Fibroblast of skin of scalp (primary cell): ENCODE measurements around the gene ST6GALNAC2.

Source experiments
- DNase-seq: peaks from one replicate; pipeline ENCODE4 v3.0.0-alpha.2; 2013

ST6GALNAC2 gene

DNA sequence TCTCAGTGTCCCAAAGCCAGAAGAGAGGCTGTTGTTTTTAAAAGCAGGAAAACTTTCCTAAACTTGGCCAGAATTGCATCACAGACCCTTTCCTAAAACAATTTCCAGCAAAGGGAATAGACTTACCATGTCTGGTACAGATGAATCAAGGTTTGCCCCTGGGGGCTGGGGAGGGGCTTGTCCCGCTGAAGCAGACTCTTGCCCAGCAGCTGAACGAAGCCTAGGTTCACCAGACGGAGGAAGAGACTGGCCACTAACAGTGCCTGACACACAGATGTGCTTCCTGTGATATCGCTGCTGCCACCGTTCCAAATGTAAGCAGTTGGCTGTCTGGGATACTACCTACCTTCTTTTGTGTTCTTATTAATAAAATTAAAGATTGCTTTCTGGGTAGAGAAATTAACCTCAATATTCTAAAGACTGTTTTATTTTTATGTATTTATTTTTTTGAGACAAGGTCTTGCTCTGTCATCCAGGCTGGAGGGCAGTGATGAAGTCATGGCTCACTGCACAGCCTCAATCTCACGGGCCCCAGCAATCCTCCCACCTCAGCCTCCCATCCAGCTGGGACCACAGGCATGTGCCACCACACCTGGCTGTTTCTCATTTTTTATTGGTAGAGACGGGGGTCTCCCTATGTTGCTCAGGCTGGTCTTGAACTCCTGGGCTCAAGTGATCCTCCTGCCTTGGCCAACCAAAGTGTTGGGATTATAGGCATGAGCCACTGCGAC lies 32.3 kb downstream of the ST6GALNAC2 start:
- DNase-seq: no peak

GRCh38 chr17:76551685-76552084 lies 34.0 kb downstream of the ST6GALNAC2 start:
- DNase-seq: no peak

- DNase-seq: no peak
Observed at GRCh38 chr17:76550712-76551615, 34.7 kb downstream of the ST6GALNAC2 start.

DNA sequence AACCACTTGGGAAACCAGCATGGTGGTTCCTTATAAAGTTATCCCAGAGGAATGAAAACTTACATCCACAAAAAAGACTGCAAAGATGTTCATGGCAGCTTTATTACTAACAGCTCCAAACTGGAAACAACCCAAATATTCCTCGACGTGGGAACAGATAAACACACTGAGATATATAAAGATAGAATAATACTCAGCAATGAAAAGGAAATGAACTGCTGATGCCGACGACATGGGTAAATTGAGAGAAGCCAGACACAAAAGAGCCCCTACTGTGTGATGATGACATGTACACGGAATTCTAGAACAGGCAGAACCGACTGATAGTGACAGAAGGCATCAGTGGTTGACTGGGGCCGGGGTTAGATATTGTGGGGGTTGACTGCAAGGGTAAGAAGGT lies 36.1 kb downstream of the ST6GALNAC2 start:
- DNase-seq: no peak

- DNase-seq: no peak
Observed at GRCh38 chr17:76549215-76549518, 36.5 kb downstream of the ST6GALNAC2 start.

DNA sequence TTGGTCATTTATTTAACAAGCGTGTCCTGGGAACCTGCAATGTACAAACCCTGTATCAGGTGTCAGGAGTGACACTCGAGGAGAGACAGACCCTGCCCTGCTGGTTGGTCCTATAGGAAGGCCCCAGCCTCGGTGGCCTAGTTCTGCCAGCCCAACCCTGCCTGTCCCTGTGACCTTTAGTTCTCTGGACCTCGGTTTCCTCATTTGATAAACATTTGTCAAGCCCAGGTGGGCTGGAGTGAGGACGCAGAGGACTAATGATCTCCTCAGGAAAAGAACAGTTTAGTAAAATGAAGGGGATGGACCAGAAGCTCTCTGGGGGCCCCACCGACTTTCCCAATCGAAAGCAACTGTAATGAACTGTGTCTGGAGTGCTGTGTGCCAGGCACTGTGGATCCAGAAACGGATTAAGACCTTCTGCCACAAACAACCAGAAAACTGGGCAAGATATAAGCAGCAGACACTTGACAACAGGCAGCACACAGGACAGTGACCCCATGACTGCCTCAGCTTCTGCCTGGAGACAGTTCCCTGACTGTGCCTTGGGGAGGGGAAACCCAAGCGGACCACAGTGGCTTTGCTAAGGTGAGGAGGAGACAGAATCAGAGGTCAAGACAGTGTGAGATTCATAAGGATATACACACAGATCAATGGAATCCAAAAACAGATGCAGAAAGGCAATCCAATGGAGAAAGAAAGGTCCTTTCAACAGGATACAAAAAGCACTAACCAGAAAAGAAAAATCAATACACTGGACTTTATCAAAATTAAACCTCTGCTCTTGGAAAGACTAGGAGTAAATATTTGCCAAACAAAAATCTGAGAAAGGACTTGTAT lies 37.1 kb downstream of the ST6GALNAC2 start:
- DNase-seq: no peak

DNA sequence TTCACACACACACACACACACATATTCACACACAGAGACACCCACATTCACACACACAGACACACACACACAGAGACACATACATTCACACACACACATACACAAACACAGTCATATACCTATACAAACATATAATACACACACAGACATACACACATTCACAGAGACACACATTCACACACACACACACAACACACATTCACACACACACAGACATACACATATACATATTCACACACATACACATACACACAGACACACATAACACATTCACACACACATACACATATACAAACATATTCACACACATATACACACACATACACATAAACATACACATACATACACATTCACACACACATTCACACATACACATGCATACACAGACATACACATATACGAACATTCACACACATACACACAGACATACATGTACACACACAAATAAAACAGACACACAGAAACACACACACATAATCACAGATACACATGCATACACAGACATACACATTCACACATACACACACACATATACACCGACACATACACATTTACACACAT lies 37.9 kb downstream of the ST6GALNAC2 start:
- DNase-seq: no peak

GRCh38 chr17:76547183-76547641 lies 38.4 kb downstream of the ST6GALNAC2 start:
- peak; percentile 80 for DNase-seq

- DNase-seq: peak; percentile 94
Observed at GRCh38 chr17:76546556-76547182, 39.0 kb downstream of the ST6GALNAC2 start.

DNA sequence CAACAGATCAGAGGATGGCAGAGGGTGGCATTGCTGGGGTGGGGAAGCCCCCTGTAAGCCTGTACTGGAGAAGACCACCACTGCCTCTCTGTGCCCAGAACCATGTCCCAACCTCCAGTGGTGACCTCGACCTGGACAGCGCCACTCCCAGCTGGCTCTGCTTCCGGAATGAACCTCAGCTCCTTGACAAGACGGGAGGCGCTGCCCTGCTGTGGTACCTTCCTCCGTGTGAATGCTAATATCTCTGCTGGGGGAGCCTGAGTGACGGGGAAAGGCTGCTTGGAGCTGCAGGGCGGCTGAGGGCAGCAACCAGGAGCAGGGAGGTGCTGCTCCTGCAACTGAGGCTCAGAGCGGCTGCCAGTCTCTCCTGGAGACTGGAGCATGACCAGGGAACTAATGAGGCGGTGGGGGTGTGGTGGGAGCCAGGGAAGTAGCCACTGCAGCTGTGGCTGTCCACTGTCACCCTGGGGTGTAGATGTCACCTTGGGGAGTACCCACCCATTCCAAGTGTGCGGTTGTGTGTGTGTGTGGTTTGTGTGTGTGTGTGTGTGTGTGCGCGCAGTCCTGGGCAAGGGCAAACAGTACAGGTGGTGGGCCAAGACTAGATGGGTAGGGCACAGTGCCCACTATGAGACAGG lies 39.6 kb downstream of the ST6GALNAC2 start:
- no peak for DNase-seq

DNA sequence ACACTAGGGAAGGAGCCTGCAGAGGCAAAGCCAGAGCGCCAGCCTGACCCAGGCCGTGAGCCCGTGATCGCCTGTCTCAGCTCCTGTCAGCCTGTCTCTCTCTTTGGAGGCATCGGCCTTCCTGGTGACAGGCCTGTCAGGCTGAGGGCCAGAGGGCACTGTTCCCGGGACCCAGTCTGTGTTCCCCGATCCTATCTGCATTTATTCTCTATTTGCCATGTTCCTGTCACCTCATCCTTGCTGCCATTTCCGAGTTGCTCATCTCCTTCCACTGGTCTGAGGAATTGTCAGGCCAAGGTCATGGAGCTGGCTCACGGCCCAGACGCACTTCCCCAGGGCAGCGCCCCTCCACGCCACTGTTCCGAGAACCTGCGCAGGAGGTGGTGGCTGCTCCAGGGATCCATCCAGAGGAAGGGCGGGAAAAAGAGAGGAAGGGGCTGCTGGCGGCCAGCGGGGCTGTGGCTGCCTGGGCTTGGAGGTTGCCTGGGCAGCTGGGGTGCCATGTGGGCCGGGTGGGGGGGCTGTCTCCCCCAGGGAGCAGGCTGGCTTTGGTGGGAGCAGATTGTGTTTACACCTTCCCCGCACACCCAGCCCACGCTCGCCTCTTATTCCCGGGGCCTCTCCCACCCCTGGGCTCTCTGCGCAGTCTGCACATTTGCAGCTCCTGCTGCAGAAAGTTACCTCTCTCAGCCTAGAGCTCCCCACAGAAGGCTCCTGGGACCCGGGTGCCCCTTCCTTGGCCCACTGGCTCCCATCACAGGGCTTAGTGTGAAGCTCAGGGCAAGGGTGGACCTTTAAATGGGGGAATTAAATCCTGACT lies 40.9 kb downstream of the ST6GALNAC2 start:
- DNase-seq: no peak

DNA sequence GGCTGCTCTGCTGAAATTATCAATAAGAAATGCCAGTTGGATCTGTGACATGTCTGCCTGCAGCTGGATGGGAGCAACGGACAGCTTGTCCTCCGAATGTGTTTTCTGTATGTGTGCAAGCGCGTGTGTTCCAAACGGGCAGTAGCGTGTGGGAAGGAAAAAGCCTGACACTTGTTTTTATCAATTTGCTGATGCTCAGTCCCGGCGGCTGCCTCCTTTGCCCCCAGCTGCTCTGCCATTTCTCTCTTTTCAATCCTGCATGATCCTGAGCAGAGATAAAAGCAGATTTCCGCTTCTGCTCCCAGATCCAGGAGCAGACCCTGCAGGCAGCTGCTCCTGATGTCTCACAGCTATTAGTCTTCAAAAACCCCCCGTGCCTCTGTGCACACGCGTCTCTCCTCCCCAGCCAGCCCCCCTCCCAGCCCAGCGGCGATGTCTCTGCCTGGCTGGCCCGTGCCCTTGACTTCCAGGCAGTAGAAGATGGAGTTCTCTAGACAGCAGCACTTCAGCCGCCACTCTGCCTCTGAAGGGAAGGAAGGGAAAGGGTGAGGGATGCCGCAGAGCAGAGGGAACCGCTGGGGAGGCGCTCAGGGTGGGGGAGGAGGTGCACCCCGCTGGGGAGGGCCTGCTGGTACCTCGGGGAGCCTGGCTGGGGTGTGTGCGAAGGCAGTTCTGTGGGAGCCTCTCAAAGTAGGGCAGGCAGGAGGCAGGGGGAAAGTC lies 41.7 kb downstream of the ST6GALNAC2 start:
- DNase-seq: no peak

DNA sequence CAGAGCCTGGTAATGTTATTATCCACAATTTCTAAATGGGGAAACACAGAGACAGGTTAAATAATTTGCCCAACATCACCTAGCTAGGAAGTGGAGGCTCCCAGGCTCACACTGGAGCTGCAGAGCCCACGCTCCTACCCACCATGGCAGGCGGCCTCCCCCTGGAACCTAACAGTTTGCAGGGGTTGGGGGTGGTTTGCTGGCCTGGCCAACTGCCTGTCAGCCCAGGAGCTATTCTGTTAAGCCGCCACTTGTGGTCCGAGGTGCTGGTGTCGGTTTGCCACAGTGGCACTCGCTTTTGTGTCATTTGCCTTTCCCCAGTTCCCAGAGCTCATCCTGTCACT lies 42.2 kb downstream of the ST6GALNAC2 start:
- no peak for DNase-seq

GRCh38 chr17:76542984-76543383 lies 42.7 kb downstream of the ST6GALNAC2 start:
- DNase-seq: no peak

DNA sequence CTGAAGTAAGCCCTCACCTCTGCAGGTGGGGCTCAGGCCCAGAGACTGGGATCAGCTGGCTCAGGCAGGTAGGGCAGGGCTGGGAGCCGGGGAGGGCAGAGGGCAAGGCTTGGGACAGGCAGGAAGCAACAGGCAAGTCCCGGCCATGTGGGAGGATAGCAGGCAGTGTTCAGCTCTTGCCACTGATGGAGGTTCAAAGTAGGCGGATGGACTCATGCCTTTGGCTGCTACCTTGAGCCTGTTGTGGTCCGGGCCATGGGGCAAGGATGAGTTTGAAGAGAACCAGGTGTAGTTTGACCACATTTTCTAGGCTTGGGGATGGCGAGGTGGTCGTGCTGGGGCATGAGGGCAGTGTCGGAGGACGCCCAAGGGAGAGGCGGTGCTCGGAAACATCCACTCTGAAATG lies 43.1 kb downstream of the ST6GALNAC2 start:
- no peak for DNase-seq

DNA sequence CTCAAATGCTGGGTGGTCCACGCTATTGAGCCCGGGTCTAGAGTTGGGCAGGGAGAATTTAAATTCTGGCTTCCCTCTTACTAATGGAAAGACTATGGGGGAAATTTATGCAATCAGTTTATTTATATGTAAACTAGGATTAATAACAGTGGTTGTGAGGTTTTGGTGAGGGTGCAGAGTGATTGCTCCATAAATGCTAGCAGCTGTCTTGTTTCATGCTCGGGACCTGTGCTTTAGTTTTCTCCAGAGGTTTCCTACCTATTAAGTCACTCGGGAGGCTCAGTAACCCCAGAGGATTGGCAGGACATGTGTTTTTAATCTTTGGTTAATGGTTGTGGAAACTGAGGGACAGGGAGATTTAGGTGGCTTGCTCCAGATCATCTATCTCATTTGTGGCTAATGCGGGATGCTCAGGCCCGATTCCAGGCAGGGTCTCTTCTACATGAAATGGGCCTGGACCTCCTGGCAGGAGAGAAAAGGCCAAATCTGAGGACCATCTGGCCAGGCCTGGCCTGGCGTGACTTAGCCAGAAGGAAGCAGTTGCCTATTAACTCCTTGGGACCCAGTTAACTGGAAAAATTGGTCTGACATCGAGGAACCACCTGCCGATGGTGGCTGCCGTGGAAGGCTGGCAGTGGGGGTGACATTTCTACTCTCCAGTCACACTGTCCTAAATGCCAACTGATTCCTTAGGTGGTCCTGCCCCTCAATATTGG lies 43.8 kb downstream of the ST6GALNAC2 start:
- no peak for DNase-seq

DNA sequence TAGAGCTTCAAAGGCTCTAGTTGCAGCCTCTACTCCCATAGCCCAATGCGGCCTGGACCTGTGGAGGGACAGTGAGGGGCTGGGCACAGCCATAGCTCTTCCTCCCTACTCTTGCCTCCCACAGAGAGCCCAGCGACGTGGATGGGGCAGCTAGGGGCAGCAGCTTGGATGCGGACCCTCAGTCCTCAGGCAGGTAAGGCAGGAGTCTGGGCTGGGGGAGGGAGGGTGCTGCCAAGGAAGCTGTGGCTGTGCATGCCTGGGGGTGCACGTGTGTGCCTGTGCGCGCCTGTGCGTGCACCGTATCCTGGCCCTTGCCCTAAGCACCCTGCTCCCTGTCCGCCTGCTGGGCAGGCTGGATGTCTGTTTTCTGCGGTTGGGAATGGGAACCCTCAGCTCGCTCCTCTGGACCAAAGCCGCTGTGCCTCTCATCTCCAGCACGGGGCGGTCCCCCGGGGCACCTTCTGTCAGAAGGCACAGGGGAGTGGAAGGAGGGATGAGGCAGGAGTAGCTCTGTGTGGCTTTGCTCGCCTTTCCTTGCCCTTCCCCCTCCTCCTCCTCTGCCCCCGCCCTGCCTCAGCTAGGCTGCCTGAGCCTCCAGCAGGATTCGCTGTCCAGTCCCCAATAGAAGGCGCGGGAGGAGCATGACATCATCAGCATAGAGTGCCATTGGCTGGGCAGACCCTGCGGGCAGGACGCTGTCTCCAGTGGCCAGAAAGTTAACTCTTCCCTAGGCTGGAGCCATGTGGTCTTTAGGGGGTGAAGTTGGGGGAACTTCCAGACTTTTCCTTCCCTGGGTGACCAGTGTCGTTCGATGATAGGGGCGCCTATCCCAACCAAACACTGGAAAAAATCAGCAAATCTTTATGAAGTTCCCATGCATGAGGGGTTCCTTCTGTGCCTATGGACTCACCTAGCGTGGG lies 45.0 kb downstream of the ST6GALNAC2 start:
- peak; percentile 95 for DNase-seq

- no peak for DNase-seq
Observed at GRCh38 chr17:76539631-76540271, 45.9 kb downstream of the ST6GALNAC2 start, which contains the start of gene PRCD. Gene PRCD, plus strand, starts transcription at chr17:76540044. Its CDS starts 98 bp downstream, at chr17:76540142.
